Right renal cortex interstitium (tissue), 3 donors: ENCODE measurements around the gene CRHR2. TPM values are rescaled to one million over a fixed set of nuclear protein-coding genes. Genes with fewer than 3 reads are reported as not detected.

Source experiments
- DNase-seq, 3 donors: peaks; one replicate each; pipeline ENCODE4 v3.0.0-alpha.2; 2013; ENCODE audit warnings: low read depth in 3 of 3, low spot score in 2 of 3
- polyA plus RNA-seq, 3 donors: library from polyadenylated mRNA; unstranded; fragments of 120-200 nt; gene quantifications; one replicate each; pipeline ENCODE4 v1.2.1, GENCODE V29; 2013; ENCODE audit not compliant: insufficient read length in 3 of 3

The CRHR2 gene
- polyA plus RNA-seq, 3 donors = 0.24 TPM; not detected in 2

DNA sequence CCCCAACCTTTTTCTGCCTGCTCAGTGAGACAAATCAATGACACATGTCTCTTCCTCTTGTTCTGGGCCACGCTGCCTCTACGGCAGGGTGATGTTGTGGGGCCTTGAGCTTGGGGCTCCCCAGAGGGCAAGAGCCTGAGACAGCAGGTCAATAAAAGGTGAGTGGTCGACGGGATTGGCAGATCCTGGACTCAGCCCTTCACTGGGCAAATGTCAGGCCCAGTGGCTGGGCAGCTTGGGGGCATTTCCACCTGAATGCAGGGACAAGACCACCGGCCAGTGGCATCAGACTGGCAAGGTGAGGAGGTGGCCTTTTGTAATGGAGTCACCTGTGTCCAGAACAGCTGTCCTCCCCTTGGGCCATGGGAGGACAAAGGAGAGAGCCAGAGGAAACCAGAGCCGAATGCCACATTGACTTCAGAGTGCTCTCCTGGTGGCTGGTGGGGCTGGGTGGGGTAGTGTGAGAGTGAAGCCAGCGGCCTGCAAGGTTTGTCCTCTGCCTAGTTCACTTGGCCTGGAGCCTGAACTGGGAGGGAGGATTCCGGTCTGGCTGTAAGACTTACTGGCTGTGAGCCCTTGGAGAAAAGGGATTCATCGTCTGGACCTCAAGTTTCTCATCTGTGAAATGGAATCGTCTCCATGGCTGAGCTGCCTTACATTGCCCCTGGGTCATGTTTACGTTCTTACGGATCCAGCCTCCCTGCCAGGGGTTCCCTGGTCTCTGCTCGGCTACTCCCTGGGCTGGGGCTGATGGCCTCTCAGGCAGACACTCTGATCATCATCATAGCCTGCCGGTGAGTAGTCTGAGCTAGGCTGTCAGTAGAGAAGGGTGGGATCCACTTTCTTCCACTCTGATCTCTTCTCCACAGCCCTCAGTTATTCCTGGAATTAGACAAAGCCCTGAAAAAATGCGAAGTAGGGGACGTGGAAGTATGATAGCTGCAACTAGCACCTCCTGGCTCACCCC is 25.4 kb upstream of the CRHR2 start:
- DNase-seq = no peak

DNA sequence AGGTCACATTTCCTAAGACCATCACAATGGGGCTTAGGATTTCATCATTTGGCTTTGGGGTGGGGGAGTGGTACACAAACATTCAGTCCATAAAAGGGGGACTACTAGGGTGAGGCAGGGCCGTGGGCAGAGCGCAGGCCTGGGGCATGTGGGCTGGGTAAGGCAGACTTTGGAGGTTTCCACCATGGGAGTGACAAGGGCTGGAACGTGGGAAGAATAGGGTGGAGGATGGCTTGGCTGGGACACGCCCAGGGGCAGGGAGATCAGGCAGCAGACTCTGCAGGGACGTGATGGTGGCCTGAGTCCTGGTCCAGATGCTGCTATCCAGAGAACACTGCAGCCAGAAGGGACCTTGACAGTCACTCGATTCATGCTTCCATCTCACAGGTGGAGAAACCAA is 24.7 kb upstream of the CRHR2 start:
- no peak for DNase-seq

DNA sequence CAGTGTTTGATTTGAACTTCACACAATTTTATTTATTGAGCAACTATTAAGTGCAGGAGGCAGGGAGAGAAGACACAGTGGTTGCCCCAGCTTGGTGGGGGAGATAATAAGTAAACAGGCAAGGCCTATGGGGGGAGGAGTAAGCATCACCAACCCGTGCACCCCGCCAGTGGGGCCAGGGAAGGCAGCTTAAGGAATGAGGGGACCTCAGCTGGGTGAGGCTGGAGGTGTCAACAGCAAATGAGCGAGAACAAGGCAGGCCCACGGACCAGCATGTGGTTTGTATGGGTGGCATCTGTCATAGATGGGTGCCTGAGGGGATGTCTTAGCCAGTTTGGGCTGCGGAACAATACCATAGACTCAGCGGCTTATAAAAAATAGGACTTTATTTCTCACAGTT is 24.1 kb upstream of the CRHR2 start:
- DNase-seq = no peak

DNA sequence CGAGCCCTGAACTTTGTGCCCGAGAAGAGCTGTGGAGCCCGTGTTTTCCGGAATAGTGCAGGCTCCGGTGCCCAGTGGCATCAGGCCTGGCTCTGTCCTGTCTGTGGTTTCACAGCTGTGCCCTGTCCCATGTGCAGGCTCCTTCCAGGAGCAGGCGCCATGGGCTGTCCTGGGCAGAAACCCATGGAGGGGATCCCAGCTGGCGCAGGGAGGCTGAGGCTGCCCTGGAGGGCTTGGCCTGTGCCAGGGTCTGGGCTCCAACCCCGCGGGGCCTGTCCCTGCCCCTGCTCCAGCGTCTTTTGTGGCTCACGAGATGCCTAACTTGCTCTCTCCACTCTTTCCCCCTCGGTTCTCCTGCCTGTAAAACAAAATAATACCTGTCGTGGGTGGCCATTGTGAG is 23.3 kb upstream of the CRHR2 start:
- DNase-seq = no peak

DNA sequence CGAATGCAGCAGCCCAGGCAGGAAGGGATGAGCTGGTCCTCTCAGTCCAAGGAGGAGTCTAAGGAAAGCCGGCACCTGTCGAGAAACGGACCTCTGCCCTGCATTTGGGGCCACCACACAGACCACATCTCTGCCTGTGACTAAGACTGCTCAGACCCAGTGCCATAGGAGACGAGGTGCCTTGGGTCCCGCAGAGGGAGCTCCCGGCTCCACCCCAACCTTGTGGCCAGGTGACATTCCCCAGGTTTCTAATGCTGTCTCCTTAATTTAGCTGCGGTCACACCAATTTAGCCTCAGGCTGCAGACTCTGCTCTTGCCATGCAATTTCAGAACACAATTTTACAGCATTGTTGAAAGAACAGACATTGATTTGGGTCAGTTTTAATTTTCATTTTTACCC is 22.8 kb upstream of the CRHR2 start:
- no peak for DNase-seq

DNA sequence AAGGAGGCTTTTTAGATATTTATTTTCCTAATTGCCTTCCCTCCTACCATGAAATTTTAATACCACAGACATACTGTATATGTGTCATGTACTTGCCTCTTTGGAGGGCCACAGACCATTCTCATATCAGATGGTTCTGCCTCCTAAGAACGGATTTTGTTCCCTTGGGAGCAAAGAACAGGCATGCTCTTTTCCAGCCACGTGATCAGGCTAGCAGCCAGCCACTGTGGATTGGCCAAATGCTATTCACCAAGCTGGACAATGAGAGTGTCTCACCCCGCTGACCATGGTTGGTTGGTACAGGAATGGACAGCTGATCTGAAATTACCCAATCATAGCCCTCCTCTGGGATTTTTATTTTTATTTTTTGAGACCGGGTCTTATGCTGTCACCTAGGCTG is 21.5 kb upstream of the CRHR2 start:
- no peak for DNase-seq

DNA sequence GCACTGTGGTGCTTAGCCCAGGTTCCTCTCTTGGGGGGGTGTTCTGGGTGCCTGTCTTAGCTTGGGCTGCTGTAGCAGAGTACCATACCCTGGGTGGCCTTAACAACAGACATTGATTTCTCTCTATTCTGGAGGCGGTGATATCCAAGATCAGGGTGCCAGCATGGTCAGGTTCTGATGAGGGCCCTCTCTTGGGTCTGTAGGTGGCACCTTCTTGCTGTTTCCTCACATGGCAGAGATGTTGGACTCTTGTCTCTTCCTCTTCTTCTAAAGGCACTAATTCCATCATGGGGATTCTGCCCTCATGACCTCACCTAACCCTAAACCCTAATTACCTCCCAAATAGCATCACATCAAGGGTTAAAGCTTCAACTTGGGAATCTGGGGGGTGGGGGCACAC is 19.9 kb upstream of the CRHR2 start:
- DNase-seq = no peak

DNA sequence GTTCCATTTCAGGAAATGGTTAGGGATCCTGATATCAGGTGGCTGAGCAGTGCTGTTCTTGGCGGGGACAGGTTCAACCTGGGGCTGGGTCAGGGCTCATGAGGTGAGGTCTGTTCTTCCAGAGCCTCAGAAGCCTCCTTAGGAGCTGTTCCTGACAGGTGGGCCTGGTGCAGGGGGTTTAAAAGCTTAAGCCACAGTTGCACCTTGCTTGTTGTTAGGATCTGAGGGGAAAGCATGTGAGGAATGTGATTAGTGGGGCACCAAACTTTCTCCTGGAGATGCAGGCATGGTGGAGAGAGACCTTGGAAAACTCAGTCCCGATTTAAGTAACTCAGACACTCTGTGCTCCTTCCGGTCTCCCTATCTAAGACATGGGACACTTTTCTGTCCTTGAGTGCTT is 18.7 kb upstream of the CRHR2 start:
- DNase-seq = no peak

DNA sequence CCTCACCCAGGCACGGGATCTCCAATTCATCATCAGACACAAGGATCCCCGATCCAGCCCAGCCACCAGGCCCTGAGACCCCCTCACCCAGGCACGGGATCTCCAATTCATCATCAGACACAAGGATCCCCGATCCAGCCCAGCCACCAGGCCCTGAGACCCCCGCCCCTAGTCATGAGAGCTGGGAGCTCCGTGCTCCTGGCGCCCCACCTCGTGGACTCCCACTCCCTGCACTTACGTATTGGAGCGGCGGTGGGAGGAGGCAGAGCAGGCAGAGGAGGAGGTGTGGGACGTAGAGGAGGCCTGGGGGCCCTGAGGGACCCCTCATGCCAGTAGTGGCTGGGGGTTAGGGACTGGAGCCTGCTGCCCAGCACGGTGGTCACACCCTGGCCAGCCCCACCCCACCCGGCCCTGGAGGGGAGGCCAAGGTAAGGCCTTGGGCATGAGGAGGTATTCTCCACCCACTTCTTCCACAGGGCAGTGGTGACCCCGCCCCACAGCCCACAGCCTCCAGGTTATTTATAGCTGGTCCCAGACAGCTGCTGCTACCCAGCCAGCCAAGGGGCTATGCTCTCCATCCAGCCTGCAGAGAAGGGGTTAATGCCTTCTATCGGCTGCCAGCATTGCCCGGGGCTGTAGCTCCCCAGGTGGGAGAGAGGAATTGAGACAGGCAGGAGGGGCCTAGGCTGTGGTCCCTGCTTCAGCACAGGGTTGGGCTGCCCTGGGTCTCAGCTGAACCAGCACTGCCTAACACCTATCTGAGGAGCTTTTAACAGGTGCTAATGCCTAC is 17.6 kb upstream of the CRHR2 start:
- DNase-seq = no peak

DNA sequence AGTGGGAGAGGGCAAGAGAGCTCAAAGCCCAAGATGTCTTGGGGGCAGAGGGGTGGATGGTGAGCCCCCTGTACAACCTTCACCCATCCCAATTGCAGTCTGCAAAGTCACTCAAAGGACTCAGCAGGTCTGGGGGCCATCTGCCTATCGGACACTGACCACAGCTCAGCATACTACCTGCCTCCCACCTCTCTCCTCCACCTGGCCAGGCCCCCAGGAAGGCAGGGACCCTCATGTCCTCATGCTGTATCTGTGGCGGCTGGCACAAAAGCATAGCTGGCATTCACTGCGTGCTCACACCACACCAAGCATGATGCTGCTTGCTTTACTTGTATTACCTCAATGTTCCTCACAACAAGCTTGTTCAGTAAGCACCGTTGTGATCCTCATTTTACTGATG is 16.2 kb upstream of the CRHR2 start:
- no peak for DNase-seq

DNA sequence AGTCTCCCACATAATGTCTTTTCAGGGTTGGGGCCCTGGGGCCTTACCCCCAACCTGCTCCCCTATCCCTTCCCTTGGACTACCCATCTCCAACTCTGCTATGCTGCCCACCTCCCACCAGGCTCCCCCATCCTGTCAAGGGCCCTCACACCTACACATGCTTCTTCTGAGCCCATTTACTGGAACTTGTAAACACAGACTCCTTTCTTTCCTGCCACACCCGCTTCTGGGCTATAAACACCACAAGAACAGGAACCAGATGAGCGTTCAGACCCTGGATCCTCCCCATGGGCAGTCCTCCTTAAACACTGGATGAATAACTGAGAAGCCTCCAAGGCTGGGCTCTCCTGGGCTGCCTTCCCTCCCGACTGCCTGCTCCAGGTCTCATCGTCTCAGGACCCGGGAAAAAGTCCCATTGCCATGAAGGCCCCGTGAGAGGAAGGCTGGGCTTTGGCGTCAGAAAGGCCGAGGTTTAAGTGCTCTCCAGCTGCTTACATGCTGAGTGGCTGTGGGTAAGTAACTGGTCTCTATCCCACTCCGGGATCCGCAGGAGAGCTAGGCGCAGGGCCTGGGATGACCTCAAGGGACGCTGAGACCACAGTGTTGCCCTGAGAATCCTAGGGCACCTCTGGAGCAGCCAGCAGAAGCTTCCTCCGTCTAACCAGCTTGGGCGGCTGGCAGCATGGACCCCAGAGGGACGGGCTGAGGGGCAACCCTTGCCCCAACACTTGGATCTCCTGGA is 15.6 kb upstream of the CRHR2 start:
- DNase-seq = no peak

DNA sequence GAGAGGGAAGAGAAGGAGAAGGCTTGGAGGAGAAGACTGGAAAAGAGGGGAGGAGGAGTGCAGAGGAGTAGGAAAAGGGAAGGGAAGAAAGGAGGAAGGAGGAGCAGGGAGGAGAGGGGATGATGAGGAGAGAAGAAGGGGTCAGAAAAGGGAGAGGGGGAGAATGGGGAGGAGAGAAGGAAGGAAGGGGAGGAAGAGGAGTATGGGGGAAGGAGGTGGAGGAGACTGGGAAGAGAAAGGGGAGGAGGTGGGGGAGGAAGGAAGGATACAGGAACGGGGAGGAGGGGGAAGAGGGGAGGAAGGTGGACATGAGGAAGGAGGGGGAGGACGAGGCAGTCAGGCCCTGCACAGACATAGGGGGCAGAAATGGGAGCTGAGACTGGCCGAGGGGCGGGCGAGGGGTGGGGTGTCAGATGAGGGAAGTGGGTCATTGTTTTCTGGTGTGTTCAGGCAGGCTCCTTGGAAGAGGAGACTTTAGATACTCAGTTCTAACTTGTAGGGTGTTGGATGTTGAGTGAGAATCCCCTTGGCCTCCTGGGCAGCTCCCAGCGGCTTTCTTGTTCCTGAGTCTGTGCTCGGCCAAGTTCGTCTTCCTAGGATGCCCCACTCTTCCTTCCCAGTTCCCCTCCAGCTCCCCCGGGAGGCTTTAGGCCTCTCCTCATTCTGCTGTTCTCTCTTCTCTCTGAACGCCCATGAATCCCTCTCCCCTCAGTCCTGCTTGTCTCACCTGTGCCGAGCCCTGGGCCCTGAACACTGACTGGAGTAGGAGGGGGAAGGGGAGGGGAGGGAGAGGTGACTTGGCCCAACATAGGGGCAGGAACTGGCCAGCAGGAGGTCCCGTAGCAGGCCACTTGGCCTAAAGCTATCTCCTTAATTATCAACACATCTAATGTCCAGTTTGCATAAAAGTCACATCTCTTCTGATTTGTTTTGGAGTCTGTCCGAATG is 12.8 kb upstream of the CRHR2 start:
- DNase-seq = no peak

DNA sequence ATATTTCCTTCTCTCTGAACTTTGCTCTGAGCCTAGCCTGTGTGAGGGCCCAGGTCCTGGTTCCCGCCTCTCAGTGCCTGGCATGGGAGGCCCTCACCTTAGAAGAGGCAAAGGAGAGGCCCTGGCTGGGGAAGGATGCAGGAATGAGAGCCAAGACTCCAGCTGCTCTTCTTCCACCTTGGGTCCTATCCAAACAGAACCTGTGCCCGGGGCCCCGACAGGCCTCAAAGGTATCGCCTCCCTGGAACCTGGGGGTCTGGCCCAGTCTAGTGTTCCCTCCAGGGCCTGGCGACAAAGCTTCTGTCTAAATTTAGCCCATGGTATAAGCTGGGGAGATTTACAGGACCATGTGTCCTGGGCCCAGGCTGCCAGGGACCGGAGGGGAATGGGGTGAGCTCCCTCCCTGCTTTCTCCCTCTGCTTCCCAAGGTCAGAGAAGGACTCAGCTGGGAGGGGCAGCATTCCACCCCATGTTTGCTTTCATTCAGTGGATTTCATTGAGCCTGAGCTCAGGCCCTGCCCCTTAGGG is 12.0 kb upstream of the CRHR2 start:
- DNase-seq = no peak

DNA sequence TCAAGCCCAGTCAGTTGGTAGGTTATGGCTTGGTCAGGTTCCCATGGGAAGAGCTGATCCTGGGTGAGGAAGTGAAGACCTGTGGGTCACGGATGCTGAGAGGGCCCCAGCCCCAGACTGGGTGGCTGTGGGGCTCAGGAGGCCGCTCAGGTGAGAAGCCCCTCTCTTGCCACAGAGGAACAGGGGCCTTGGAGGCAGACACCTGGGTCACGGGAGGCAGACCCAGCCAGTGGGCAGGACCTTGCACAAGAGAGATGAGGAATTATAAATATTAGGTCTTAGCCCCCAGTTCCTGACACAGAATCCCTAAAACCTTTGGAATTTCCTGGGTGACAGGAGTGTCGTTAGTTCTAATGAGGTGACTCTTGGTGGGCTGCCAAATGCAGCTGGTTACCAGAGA is 10.6 kb upstream of the CRHR2 start:
- no peak for DNase-seq

DNA sequence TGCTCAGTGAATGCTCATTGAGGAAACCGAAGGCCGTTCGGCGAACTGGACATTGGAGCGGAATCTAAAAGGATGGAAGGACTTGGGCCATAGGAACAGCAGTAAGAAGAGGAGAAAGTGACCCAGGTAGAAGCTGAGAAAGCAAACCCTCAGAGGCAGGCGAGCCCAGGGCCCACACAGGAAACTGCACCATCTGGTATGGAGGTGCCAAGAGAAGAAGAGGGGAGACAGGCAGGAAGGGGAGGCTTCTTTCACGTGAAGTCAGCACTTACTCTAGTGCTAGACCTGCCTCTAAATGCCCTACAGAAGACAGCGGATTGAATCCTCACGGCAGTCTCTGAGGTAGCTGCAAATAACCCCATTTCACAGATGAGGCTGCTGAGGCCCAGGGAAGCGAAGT is 10.2 kb upstream of the CRHR2 start:
- DNase-seq = no peak

DNA sequence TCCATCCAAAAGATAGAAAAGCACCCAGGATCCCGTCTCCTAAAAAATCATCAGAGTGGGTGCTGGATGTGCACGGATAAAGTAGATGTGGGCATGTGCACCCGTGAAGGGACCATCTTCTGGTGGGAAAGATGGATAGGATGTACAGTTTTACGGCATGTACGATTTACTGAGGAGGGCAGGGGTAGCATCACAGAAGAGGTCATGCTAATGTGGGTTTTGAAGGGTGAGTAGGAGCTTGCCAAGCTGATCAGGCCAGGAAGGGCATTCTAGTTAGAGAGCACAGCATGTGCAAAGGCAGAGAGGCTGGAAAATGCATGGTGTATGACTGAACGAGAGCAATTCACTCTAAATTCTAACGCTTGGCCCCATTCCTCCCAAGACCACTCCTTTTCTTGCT is 7.8 kb upstream of the CRHR2 start:
- DNase-seq = no peak

DNA sequence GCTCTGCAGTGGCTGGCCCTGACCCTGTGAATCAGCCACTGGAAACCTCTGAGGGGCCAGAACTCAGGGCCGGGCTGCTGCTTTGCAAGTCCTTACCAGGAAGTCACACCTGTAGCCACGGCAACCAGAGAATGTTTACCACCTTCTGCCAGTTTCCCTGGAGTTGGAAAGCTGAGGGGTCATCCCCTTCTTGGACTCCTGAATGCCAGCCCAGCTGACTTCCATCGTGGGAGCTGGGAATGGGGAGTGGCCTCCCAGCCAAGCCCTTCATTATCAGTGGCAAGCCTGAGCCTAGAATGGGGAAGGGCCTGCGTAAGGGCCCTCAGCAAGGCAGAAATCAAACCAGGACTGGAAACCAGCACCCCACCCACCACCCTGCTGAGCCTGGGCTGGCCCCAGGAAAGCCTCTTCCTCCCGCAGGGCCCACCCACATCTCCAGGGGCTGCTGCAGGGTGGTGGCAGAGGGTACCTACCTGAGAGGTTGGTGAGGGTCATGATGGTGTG is 6.5 kb upstream of the CRHR2 start:
- DNase-seq = no peak

DNA sequence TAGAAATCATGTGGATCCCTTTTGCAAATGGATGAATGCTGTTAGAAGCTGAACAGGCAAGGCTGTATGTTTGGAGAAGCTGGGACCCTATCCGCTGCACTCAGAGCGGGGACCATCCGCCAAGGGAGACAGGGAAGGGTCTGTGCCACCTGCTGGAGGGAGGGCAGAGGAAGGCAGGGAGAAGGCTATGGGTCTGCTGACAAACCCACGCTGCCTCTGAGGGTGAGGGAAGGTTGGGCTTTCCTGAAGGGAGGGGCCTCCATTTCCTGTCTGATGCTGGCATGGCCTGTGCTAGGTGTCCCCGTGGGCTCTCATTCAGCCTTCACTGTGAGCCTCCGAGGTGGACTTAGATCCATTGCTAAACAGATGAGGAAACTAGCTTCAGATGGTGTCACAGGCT is 5.3 kb upstream of the CRHR2 start:
- no peak for DNase-seq

DNA sequence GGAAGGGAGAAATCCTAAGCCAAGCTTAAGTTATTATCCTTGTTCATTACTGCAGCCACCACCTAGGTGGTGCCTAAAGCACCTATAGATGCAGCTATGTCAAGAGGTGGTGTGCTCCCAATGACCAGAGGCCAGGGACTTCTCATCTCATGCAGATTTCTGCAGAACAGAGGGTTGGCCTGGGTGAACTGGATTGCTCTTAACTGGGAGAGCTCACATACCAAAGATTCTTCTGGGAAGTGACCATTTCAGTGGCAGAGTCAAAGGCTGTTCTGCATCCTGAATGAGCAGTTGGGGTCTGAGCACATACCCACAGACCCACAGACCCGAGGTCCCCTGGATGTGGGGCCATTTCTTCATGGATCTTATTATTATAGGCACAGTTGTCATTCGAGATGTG is 2.1 kb upstream of the CRHR2 start:
- no peak for DNase-seq

DNA sequence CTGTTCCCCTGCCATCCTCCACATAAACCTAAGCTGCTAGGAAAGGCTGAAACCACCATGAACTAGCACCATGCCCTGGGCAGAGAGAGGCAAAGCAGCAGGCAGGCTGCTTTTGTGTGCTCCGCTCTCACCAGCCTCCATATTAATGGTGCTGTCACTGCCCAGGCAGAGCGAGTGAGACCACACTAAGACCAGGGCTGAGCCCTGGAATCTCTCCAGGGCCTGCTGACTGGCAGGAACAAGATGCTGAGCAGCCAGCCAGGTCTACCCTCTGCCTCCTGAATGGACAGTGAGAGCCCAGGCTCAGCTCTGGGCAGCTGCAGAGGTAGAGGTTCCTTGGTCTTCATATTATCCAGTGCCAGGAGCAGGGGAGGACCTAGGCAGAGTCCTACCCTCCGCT is 1.6 kb upstream of the CRHR2 start:
- no peak for DNase-seq
